NB4 (cell line): ENCODE measurements around the gene OTUD5.

Source experiments
- POLR2A ChIP-seq: IDR thresholded peaks from 2 replicates; pipeline ENCODE4 v1.6.1; 2011; ENCODE audit warnings: mild to moderate bottlenecking; ENCODE audit not compliant: insufficient read length; ENCODE audit errors: extremely low read depth
- TF ChIP-seq, protein P1 (sequence below): IDR thresholded peaks from one replicate; pipeline ENCODE4 v1.5.1; 2012; ENCODE audit warnings: low read depth, low read length

DNA sequence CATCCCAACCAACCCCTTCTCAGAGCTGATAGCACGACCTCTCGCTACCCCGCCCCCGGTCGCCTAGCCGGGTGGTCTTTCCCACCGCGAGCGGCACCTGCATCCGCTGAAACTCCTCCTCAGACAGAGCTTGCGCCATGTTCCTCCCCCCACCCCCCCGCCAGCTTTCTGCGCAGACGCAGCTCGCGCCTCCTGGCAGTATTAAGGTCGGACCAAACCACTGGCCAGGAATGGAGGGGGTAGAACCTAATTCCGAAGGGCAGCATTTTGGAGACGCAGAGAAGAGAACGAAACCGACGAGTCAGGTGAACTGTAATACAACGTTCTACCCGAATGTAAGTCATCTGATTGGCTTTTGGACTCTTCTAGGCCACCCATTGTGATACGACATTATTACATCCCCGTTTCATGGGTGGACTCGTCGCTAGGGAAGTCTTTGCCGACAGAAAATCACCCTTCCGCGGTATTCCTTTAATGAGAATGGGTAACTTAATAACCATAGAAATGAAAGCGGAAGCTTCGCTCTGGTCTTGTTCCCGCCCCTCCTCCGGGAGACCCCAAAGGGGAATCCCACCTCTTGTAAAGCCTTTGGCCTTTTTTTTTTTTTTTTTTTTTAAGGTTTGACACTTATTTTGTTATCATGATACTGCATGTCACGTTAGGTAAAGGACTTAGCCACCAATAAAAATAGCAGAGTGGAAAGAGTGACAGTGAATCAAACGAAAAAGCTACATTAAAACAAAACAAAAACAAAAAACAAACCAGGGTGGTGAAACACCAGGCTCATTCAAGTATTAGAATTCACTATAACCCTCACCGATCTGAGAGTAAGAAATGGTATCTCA lies 44.9 kb upstream of the OTUD5 start, which contains the start of gene GRIPAP1:
- TF ChIP-seq POLR2A, result peak; percentile 70
- TF ChIP-seq, protein P1, sequence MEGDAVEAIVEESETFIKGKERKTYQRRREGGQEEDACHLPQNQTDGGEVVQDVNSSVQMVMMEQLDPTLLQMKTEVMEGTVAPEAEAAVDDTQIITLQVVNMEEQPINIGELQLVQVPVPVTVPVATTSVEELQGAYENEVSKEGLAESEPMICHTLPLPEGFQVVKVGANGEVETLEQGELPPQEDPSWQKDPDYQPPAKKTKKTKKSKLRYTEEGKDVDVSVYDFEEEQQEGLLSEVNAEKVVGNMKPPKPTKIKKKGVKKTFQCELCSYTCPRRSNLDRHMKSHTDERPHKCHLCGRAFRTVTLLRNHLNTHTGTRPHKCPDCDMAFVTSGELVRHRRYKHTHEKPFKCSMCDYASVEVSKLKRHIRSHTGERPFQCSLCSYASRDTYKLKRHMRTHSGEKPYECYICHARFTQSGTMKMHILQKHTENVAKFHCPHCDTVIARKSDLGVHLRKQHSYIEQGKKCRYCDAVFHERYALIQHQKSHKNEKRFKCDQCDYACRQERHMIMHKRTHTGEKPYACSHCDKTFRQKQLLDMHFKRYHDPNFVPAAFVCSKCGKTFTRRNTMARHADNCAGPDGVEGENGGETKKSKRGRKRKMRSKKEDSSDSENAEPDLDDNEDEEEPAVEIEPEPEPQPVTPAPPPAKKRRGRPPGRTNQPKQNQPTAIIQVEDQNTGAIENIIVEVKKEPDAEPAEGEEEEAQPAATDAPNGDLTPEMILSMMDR, result no peak
